ENCODE results near the gene DAB2IP. TPM values are rescaled to one million over a fixed set of nuclear protein-coding genes. Genes with fewer than 3 reads are reported as not detected.

Gene DAB2IP
- polyA plus RNA-seq, 1 experiment: 20.4 TPM

GRCh38 chr9:121635300-121635876 lies 16.0 kb upstream of the DAB2IP start:
- no peaks in the 10 kb centered on the region for H3K27me3 ChIP-seq (ENCODE audit: control insufficient read depth, insufficient read depth, low read length)
- peaks cover 10% of the 10 kb centered on the region for H3K9me3 ChIP-seq (ENCODE audit: control insufficient read depth, insufficient read depth, low read length)
- DNase-seq (ENCODE audit: low read depth, low spot score): no peak
- ChIA-PET CTCF (interaction anchor here (1.1 to 2.0 kb wide), 2 partner anchors 15 to 462 kb away, joined by 3 to 7 read pairs; no protein-coding TSS in a partner anchor), POLR2A (no interaction called here)
- no peak for TF ChIP-seq CTCF (IDR thresholded peaks at IDR 0.05; ENCODE audit: low read depth, low read length)
- no peak overlapping the region for H3K27ac ChIP-seq (ENCODE audit: low read depth, low read length)
- no peak overlapping the region for H3K4me3 ChIP-seq (ENCODE audit: low read depth, low read length)

DNA sequence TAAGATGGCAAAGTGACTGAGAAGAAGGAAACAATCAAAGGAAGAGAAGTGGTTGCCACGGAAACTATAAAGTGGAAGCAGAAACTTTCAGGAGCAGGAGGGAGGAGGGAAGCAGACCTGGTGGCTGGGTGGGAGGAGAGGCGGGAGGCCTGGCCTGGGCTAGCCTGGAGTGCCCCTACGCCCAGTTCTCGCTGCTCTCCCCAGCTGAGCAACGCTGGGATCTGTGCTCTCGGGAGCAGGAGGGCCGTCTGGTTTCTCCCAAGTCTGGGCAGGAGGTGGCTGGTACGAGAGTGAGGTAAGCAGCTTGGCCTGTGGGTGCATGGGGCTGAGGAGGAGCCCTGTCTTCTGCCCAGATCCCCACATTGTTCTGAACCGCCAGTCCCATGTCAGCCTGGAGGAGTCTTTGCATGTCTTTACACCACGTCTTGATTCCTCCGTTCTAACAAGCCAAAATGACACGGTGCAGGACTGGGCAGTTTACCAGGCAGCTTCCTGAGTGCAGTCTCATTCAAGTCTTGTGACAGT lies 15.0 kb upstream of the DAB2IP start:
- no peak for DNase-seq (ENCODE audit: low read depth, low spot score)

DNA sequence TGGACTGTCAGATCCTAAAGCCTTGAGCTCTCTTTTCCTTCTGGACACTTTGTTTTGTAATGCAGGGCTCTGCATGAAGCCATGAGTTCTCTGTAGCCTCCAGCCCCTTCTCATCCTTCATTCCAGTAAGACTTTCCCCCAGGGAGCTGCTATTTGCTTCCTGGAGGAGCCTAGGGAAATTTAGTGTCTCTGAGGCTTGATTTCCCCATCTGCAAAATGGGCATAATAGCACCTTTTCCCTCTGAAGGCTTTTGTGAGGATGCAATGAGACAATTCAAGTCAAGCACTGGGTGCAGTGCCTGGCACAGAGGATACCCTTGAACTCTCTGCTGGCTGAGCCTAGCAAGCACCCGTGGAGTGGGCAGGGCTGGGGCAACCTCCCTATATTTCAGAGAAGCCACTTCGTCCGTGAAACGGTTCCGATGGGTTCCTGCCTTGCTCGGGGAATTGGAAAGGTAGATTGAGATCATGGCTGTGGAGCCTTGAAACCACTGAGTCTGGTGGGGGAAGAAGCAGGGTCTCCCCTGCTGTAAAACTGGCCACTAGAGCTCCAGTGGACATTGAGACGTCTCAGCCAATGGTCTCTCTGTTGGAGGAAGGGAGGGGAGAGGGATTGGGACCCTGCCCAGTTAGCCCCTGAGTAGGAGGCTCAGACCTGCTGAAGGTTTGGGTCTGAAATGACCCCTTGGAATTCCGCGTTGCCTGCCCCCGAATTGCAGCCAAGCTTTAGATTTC lies 14.3 kb upstream of the DAB2IP start:
- POLR2A ChIA-PET: no interaction called here
- no peak for DNase-seq (ENCODE audit: low read depth, low spot score)
- H3K27ac ChIP-seq (ENCODE audit: low read depth, low read length): no peak overlapping the region
- H3K4me3 ChIP-seq (ENCODE audit: low read depth, low read length): no peak overlapping the region
- peaks cover 10% of the 10 kb centered on the region for H3K9me3 ChIP-seq (ENCODE audit: control insufficient read depth, insufficient read depth, low read length)
- H3K27me3 ChIP-seq (ENCODE audit: control insufficient read depth, insufficient read depth, low read length): no peaks in the 10 kb centered on the region
- no peak for TF ChIP-seq CTCF (IDR thresholded peaks at IDR 0.05; ENCODE audit: low read depth, low read length)
- CTCF ChIA-PET: interaction anchor here (0.6 to 2.0 kb wide), 5 partner anchors 17 to 458 kb away, joined by 4 to 7 read pairs (median 5); no protein-coding TSS in a partner anchor

More for the DNA sequence above, 15.0 kb upstream of the DAB2IP start:
- Histone ChIP-seq H3K27ac (ENCODE audit: low read depth, low read length) (no peak overlapping the region), H3K4me3 (ENCODE audit: low read depth, low read length) (no peak overlapping the region), H3K27me3 (ENCODE audit: control insufficient read depth, insufficient read depth, low read length) (no peaks in the 10 kb centered on the region), H3K9me3 (ENCODE audit: control insufficient read depth, insufficient read depth, low read length) (peaks cover 10% of the 10 kb centered on the region)
- TF ChIP-seq CTCF (IDR thresholded peaks at IDR 0.05; ENCODE audit: low read depth, low read length): no peak
- ChIA-PET CTCF (interaction anchor here (1.1 to 2.0 kb wide), 3 partner anchors 16 to 461 kb away, joined by 3 to 7 read pairs (median 4); no protein-coding TSS in a partner anchor), POLR2A (no interaction called here)

GRCh38 chr9:121637713-121638220 lies 13.7 kb upstream of the DAB2IP start:
- POLR2A ChIA-PET: no interaction called here
- CTCF ChIA-PET: interaction anchor here (0.6 to 1.4 kb wide), 5 partner anchors 70 to 462 kb away, joined by 3 to 6 read pairs (median 4); no protein-coding TSS in a partner anchor
- Histone ChIP-seq H3K9me3 (ENCODE audit: control insufficient read depth, insufficient read depth, low read length) (peaks cover 10% of the 10 kb centered on the region), H3K4me3 (ENCODE audit: low read depth, low read length) (no peak overlapping the region), H3K27ac (ENCODE audit: low read depth, low read length) (no peak overlapping the region), H3K27me3 (ENCODE audit: control insufficient read depth, insufficient read depth, low read length) (no peaks in the 10 kb centered on the region)
- peak; percentile 8 for DNase-seq (ENCODE audit: low read depth, low spot score)
- TF ChIP-seq CTCF (IDR thresholded peaks at IDR 0.05; ENCODE audit: low read depth, low read length): no peak
